Measurements from ENCODE around the gene UCP1. TPM values are rescaled to one million over a fixed set of nuclear protein-coding genes. Genes with fewer than 3 reads are reported as not detected.

The UCP1 gene
- total RNA-seq, 2 experiments from 2014 or later: not detected

DNA sequence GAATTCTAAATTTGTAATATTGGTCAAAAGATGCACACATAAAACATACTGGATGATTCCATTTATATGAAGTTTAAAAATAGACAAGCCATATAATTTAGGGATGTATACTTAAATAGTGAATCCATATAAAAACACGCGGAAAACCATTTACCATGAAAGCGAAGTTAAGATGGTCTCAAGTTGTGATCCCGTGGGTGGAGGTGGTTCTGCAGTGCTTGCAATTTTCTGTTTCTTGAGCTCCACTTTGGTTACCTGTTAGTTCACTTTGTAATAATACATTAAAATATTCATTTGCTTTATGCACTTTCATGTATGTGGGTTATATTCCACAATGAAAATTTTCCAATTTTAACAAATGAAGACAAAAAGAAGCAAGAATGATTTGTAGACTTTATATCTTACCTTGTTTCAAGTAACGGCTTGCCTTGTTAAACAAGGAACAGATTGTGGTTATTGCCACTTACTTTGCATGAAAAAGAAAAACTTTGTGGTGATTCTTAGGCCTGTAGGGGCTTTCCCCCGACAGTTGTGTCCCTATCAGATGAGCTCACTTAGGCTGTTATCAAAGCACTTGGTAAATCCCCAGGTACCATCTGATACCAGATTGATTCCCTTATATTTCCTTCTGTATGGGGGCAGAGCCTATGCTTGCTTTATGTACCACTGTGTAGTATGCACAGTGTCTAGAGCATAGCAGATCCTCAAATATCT lies 12.2 kb downstream of the UCP1 start:
- ChIA-PET CTCF (interaction anchor here (1.3 to 2.7 kb wide), 3 partner anchors 14 to 53 kb away, joined by 4 to 12 read pairs (median 5); partner anchors contain the start of gene ELMOD2), POLR2A (no interaction called here)
- peaks cover 9% of the 10 kb centered on the region for H3K36me3 Mint-ChIP-seq (ENCODE audit: low read depth)
- peaks cover 15% of the 10 kb centered on the region for H3K27me3 Mint-ChIP-seq
- peaks cover 19% of the 10 kb centered on the region for H3K4me1 Mint-ChIP-seq (ENCODE audit: low read depth)
- DNase-seq (peak; percentile 56), ATAC-seq (peak; percentile 100)
- H3K4me3 Mint-ChIP-seq: no peak overlapping the region
- intact Hi-C loops (cut with micrococcal nuclease): no loop called here
- H3K9me3 Mint-ChIP-seq: no peaks in the 10 kb centered on the region
- H3K27ac Mint-ChIP-seq: no peak overlapping the region
- TF ChIP-seq, protein P1, sequence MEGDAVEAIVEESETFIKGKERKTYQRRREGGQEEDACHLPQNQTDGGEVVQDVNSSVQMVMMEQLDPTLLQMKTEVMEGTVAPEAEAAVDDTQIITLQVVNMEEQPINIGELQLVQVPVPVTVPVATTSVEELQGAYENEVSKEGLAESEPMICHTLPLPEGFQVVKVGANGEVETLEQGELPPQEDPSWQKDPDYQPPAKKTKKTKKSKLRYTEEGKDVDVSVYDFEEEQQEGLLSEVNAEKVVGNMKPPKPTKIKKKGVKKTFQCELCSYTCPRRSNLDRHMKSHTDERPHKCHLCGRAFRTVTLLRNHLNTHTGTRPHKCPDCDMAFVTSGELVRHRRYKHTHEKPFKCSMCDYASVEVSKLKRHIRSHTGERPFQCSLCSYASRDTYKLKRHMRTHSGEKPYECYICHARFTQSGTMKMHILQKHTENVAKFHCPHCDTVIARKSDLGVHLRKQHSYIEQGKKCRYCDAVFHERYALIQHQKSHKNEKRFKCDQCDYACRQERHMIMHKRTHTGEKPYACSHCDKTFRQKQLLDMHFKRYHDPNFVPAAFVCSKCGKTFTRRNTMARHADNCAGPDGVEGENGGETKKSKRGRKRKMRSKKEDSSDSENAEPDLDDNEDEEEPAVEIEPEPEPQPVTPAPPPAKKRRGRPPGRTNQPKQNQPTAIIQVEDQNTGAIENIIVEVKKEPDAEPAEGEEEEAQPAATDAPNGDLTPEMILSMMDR (IDR thresholded peaks at IDR 0.05): no peak

GRCh38 chr4:140533951-140534480 lies 34.7 kb downstream of the UCP1 start:
- ATAC-seq (no peak), DNase-seq (no peak)
- no peaks in the 10 kb centered on the region for H3K9me3 Mint-ChIP-seq
- H3K36me3 Mint-ChIP-seq (ENCODE audit: low read depth): peaks cover 15% of the 10 kb centered on the region
- no peak overlapping the region for H3K27ac Mint-ChIP-seq
- intact Hi-C loops (cut with micrococcal nuclease): no loop called here
- no peaks in the 10 kb centered on the region for H3K4me1 Mint-ChIP-seq (ENCODE audit: low read depth)
- ChIA-PET CTCF (interaction anchor here (1.8 kb wide), 1 partner anchor 10 kb away, joined by 7 read pairs; the partner anchor contains the start of gene ELMOD2), POLR2A (interaction anchor here (0.8 kb wide), 1 partner anchor 148 kb away, joined by 3 read pairs; no protein-coding TSS in a partner anchor)
- TF ChIP-seq, protein P1 (IDR thresholded peaks at IDR 0.05): no peak
- H3K4me3 Mint-ChIP-seq: no peak overlapping the region
- no peaks in the 10 kb centered on the region for H3K27me3 Mint-ChIP-seq

GRCh38 chr4:140529434-140529833 lies 39.3 kb downstream of the UCP1 start:
- H3K27ac Mint-ChIP-seq: no peak overlapping the region
- no peaks in the 10 kb centered on the region for H3K9me3 Mint-ChIP-seq
- H3K4me1 Mint-ChIP-seq (ENCODE audit: low read depth): peaks cover 9% of the 10 kb centered on the region
- no peak for ATAC-seq
- TF ChIP-seq, protein P1 (IDR thresholded peaks at IDR 0.05): no peak
- DNase-seq: no peak
- ChIA-PET CTCF (no interaction called here), POLR2A (no interaction called here)
- no peak overlapping the region for H3K4me3 Mint-ChIP-seq
- intact Hi-C loops (cut with micrococcal nuclease): no loop called here
- peaks cover 12% of the 10 kb centered on the region for H3K36me3 Mint-ChIP-seq (ENCODE audit: low read depth)
- no peaks in the 10 kb centered on the region for H3K27me3 Mint-ChIP-seq

DNA sequence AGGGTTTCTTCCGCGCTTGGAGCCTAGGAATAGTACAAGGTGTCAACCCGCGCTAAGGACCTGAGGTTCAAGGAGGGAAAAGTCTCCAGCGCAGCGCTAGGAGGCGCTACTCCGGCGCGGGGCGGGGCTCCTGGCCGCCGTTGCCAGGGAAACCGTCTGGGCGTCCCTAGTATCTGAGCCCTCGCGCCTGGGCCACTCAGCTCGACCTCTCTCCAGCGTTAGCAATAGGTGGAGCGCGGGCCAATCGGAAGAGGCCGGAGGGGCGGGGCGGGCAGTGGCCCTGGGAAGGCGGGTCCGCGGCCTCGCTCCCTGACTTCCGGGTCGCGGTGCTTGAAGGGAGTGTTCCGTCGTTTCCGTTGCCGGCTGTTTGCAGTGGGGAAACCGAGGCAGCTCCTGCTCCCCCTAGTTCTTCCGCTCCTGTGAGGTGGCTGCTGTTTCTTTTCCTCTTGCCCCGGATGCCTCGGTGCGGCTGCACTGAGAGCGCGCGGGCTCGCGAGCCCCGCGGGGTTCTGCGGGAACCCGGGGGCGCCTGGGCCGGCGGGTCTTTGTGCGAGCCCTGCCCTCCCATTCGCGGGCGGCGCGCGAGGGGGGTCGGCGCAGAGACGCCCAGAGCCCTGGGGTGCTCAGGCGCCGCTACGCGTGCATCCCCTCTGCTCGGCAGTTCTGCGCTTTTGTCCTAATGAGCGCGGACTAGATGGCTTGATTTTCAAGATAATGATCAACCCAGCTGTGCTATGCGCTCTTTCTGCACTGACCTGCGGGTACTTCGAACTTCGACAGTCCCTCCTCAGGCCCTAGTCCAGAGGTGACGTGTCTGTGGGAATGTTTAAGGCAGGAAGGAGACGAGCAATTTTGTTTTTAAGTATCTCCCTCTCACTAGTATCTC lies 44.7 kb downstream of the UCP1 start, which contains the start of gene ELMOD2:
Gene ELMOD2, plus strand, starts transcription at position 312 of the 886 bp plus-strand sequence. CDS start 1,261 bp downstream, outside the sequence.
- TF ChIP-seq, protein P1 (IDR thresholded peaks at IDR 0.05): peak; percentile 91
- CTCF ChIA-PET: interaction anchor here (0.5 to 2.1 kb wide), 21 partner anchors 9 to 559 kb away, joined by 3 to 13 read pairs (median 4); partner anchors contain the start of genes CLGN and SCOC
- intact Hi-C loops (cut with micrococcal nuclease): no loop called here
- no peaks in the 10 kb centered on the region for H3K27me3 Mint-ChIP-seq
- H3K4me3 Mint-ChIP-seq: peak within 1 kb of the TSS; percentile 91
- POLR2A ChIA-PET: interaction anchor here (1.0 kb wide), 1 partner anchor 9 kb away, joined by 3 read pairs; no protein-coding TSS in a partner anchor
- H3K9me3 Mint-ChIP-seq: no peaks in the 10 kb centered on the region
- peak; percentile 99 for DNase-seq
- H3K36me3 Mint-ChIP-seq (ENCODE audit: low read depth): peaks cover 8% of the 10 kb centered on the region
- ATAC-seq: peak; percentile 100
- peaks cover 15% of the 10 kb centered on the region for H3K4me1 Mint-ChIP-seq (ENCODE audit: low read depth)
- H3K27ac Mint-ChIP-seq: peak within 1 kb of the TSS; percentile 82
